Fibroblast of lung (primary cell): ENCODE measurements around the gene BCAS3. TPM values are rescaled to one million over a fixed set of nuclear protein-coding genes. Genes with fewer than 3 reads are reported as not detected.
A peak's percentile ranks its signal among the peaks of the same experiment; 100 is the strongest.

Experiments
- DNase-seq, 2 donors: peaks; one replicate each; pipeline versions ENCODE4 v3.0.0 to v3.0.0-alpha.2; 2010; ENCODE audit warnings: low read depth in 2 of 2
- H2AFZ ChIP-seq: 2 replicates; pipeline ENCODE4 v1.5.1; 2012; ENCODE audit warnings: low read length, control low read depth, inconsistent platforms
- H3K27ac ChIP-seq: 2 replicates; pipeline ENCODE4 v1.5.1; 2011; ENCODE audit warnings: low read length, control low read depth; ENCODE audit not compliant: insufficient read depth
- H3K27me3 ChIP-seq: 2 replicates; pipeline ENCODE4 v1.5.1; 2011; ENCODE audit warnings: mild to moderate bottlenecking, low read length; ENCODE audit not compliant: control insufficient read depth, insufficient read depth
- H3K36me3 ChIP-seq: 2 replicates; pipeline ENCODE4 v1.5.1; 2011; ENCODE audit warnings: low read length; ENCODE audit not compliant: control insufficient read depth, insufficient read depth
- H3K4me1 ChIP-seq: 2 replicates; pipeline ENCODE4 v1.5.1; 2011; ENCODE audit warnings: low read length; ENCODE audit not compliant: control insufficient read depth, insufficient read depth; ENCODE audit errors: extremely low read depth
- H3K4me2 ChIP-seq: 2 replicates; pipeline ENCODE4 v1.5.1; 2011; ENCODE audit warnings: low read length, control low read depth; ENCODE audit not compliant: insufficient read depth; ENCODE audit errors: extremely low read depth
- H3K4me3 ChIP-seq, 4 experiments: fragments of 200-600 bp in 1 of 4; sonication (generic) in 1 of 4; replicated peaks in 1 of 4; 2 replicates each; pipeline ENCODE4 v1.5.1; 2011 to 2016; ENCODE audit warnings: low read length in 4 of 4, low read depth in 3 of 4, mild to moderate bottlenecking in 3 of 4, control low read depth in 2 of 4, inconsistent platforms in 1 of 4, mixed read lengths in 1 of 4; ENCODE audit not compliant: insufficient read depth in 1 of 4; ENCODE audit errors: control extremely low read depth in 1 of 4
- H3K79me2 ChIP-seq: 2 replicates; pipeline ENCODE4 v1.5.1; 2012; ENCODE audit warnings: mild to moderate bottlenecking, low read length, inconsistent platforms; ENCODE audit not compliant: control insufficient read depth, insufficient read depth
- H3K9ac ChIP-seq: 2 replicates; pipeline ENCODE4 v1.5.1; 2011; ENCODE audit warnings: mild to moderate bottlenecking, low read length, control low read depth; ENCODE audit not compliant: insufficient read depth
- H3K9me3 ChIP-seq: 2 replicates; pipeline ENCODE4 v1.5.1; 2012; ENCODE audit warnings: low read depth, low read length; ENCODE audit not compliant: control insufficient read depth, insufficient read depth
- H4K20me1 ChIP-seq: 2 replicates; pipeline ENCODE4 v1.5.1; 2011; ENCODE audit warnings: low read length; ENCODE audit not compliant: control insufficient read depth, insufficient read depth; ENCODE audit errors: extremely low read depth
- CTCF ChIP-seq, 2 donors: IDR thresholded peaks in 1 of 2; conservative IDR thresholded peaks in 1 of 2; 1 replicate in 1 of 2; 2 replicates in 1 of 2; pipeline ENCODE4 v1.5.1; 2011 to 2012; ENCODE audit warnings: low read length in 2 of 2, control low read depth in 1 of 2, inconsistent platforms in 1 of 2, low read depth in 1 of 2, mild to moderate bottlenecking in 1 of 2
- EZH2 ChIP-seq: IDR thresholded peaks from 2 replicates; pipeline ENCODE4 v1.5.1; 2012; ENCODE audit warnings: low read length, control low read depth, mild to moderate bottlenecking; ENCODE audit errors: missing control alignments
- polyA plus RNA-seq, 2 donors: library from polyadenylated mRNA; depleted of rRNA in 1 of 2; stranded (reverse) in 1 of 2; unstranded in 1 of 2; fragments of >200 nt; gene quantifications; 2 replicates each; pipeline ENCODE4 v1.2.1, GENCODE V29; 2011 to 2012; ENCODE audit warnings: missing spikeins in 1 of 2
- total RNA-seq: library from RNA; depleted of rRNA; stranded (reverse); fragments of >200 nt; gene quantifications from 2 replicates; pipeline ENCODE4 v1.2.1, GENCODE V29; 2014

BCAS3 gene
- total and polyA plus RNA-seq, 2 donors (not counting 1 experiment from before 2014, with no cell fraction given), result 9.9 to 43.6 TPM

- Histone ChIP-seq H2AFZ (no peak overlapping the region), H3K4me2 (peak overlapping the region; percentile 56), H4K20me1 (no peaks in the 10 kb centered on the region), H3K79me2 (no peaks in the 10 kb centered on the region), H3K4me1 (peaks cover 26% of the 10 kb centered on the region), H3K9ac (peak overlapping the region; percentile 53), H3K4me3 (no peak overlapping the region), H3K27me3 (no peaks in the 10 kb centered on the region), H3K27ac (peak overlapping the region; percentile 83), H3K9me3 (no peaks in the 10 kb centered on the region), H3K36me3 (no peaks in the 10 kb centered on the region)
- peak; percentile 78 to 98 for DNase-seq
- TF ChIP-seq CTCF (conservative IDR thresholded peaks at IDR 0.05 in 1 of 2, IDR thresholded peaks at IDR 0.05 in 1 of 2; ENCODE audit: low read depth in 1 of 2, low read length in 2 of 2), result no peak
- no peak for TF ChIP-seq EZH2
Measured at GRCh38 chr17:61285526-61286320, 608.1 kb downstream of the BCAS3 start.

- Histone ChIP-seq H3K79me2 (no peaks in the 10 kb centered on the region), H3K27ac (peak overlapping the region; percentile 72), H3K9me3 (no peaks in the 10 kb centered on the region), H3K36me3 (no peaks in the 10 kb centered on the region), H3K9ac (peak overlapping the region; percentile 24), H4K20me1 (no peaks in the 10 kb centered on the region), H2AFZ (no peak overlapping the region), H3K4me2 (peak overlapping the region; percentile 34), H3K27me3 (no peaks in the 10 kb centered on the region), H3K4me3 (no peak overlapping the region), H3K4me1 (peaks cover 32% of the 10 kb centered on the region)
- TF ChIP-seq CTCF (conservative IDR thresholded peaks at IDR 0.05 in 1 of 2, IDR thresholded peaks at IDR 0.05 in 1 of 2; ENCODE audit: low read depth in 1 of 2, low read length in 2 of 2), result no peak
- TF ChIP-seq EZH2, result no peak
- DNase-seq, result no peak
Measured at GRCh38 chr17:61286449-61286848, 608.8 kb downstream of the BCAS3 start.

GRCh38 chr17:61289408-61290385 is 612.0 kb downstream of the BCAS3 start:
- no peaks in the 10 kb centered on the region for H3K79me2 ChIP-seq
- H4K20me1 ChIP-seq, result no peaks in the 10 kb centered on the region
- H3K9me3 ChIP-seq, result no peaks in the 10 kb centered on the region
- H3K9ac ChIP-seq, result no peak overlapping the region
- no peaks in the 10 kb centered on the region for H3K27me3 ChIP-seq
- TF ChIP-seq EZH2 (no peak), CTCF (conservative IDR thresholded peaks at IDR 0.05 in 1 of 2, IDR thresholded peaks at IDR 0.05 in 1 of 2; ENCODE audit: low read depth in 1 of 2, low read length in 2 of 2) (no peak)
- no peak overlapping the region for H3K27ac ChIP-seq
- no peak for DNase-seq
- H3K4me3 ChIP-seq, result no peak overlapping the region
- peak overlapping the region; percentile 19 for H2AFZ ChIP-seq
- no peaks in the 10 kb centered on the region for H3K36me3 ChIP-seq
- H3K4me2 ChIP-seq, result peak overlapping the region; percentile 9
- peaks cover 36% of the 10 kb centered on the region for H3K4me1 ChIP-seq
